ENCODE measurements around the gene RGCC. TPM values are rescaled to one million over a fixed set of nuclear protein-coding genes. Genes with fewer than 3 reads are reported as not detected.

Gene RGCC
- total and polyA plus RNA-seq, 9 donors = 1.7 to 62.2 (median 5.2) TPM

DNA sequence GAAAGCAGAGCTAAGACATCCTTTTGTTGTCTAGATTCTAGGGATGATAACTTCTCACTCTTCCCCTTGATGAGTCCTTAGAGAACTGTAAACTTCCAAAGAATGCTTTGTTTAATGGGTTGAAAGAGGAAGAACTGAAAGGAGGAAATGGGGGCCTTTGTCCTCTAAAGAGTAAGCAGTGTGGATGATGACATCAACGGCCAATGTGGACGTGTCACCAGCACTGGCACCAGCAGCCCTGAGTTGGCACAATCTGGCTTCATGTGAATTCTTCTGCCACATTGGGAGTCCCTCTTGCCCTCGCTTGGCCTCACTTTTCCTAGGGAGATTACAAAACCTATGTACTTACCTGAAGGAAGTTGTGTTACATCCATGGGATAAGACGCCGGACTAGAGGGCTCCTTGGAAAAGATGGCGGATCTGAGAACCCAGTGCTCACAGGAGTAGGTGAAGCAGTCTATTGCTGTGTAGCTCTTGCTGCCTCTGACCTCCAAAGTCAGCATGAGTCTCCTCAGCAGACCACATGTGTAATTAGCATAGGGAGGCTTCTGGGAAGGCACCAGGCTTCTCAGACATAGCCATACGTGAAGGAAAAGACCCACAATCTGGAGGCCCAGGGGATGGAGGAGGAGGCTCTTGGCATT lies 62.8 kb downstream of the RGCC start:
- intact Hi-C loops (cut with DNase I) = no loop called here
- H3K27me3 ChIP-seq = no peaks in the 10 kb centered on the region
- WGBS, 3 donors = 89 to 93% (median 92%) methylated on average over 7 of the region's 7 CpGs
- no peak for DNase-seq
- H3K27ac ChIP-seq = no peak overlapping the region
- no peaks in the 10 kb centered on the region for H3K4me1 ChIP-seq (ENCODE audit: insufficient read depth)
- TF ChIP-seq POLR2A (IDR thresholded peaks at IDR 0.05) (no peak), CTCF (IDR thresholded peaks at IDR 0.05) (no peak), EP300 (IDR thresholded peaks at IDR 0.05) (no peak)
- no peaks in the 10 kb centered on the region for H3K36me3 ChIP-seq
- no peaks in the 10 kb centered on the region for H3K9me3 ChIP-seq
- no peak overlapping the region for H3K4me3 ChIP-seq

Other genes with a start within 250 kb of the RGCC start
- 10 to 100 TPM in 2 of 7 donors, 1 to 10 TPM in 5; 6.8 to 12.2 (median 8.4) TPM for gene MTRF1, start 194.0 kb upstream of the RGCC start, total RNA-seq
- gene MTRF1, start 194.0 kb upstream of the RGCC start, polyA plus RNA-seq = 10 to 100 TPM in 1 of 2 donors, 1 to 10 TPM in 1; 6.4 to 10.9 TPM
- 10 to 100 TPM; 22.3 to 31.1 (median 28.6) TPM for gene NAA16, start 146.3 kb upstream of the RGCC start, total RNA-seq
- gene NAA16, start 146.3 kb upstream of the RGCC start, polyA plus RNA-seq = 10 to 100 TPM; 14.5 to 15.1 TPM